GM23248 (cell line): Measurements from ENCODE around the gene TRRAP.

ENCODE experiments used
- EZH2 ChIP-seq: fragments of 200-600 bp; sonication (generic); IDR thresholded peaks from 2 replicates; pipeline ENCODE4 v1.6.1; 2018; ENCODE audit warnings: antibody characterized with exemption, mild to moderate bottlenecking; ENCODE audit not compliant: insufficient read depth, poor library complexity, severe bottlenecking
- EZH2phosphoT487 ChIP-seq: fragments of 200-600 bp; sonication (generic); IDR thresholded peaks from 2 replicates; pipeline ENCODE4 v1.6.1; 2018; ENCODE audit warnings: antibody characterized with exemption, moderate library complexity, mild to moderate bottlenecking, low read depth; ENCODE audit not compliant: insufficient read depth

DNA sequence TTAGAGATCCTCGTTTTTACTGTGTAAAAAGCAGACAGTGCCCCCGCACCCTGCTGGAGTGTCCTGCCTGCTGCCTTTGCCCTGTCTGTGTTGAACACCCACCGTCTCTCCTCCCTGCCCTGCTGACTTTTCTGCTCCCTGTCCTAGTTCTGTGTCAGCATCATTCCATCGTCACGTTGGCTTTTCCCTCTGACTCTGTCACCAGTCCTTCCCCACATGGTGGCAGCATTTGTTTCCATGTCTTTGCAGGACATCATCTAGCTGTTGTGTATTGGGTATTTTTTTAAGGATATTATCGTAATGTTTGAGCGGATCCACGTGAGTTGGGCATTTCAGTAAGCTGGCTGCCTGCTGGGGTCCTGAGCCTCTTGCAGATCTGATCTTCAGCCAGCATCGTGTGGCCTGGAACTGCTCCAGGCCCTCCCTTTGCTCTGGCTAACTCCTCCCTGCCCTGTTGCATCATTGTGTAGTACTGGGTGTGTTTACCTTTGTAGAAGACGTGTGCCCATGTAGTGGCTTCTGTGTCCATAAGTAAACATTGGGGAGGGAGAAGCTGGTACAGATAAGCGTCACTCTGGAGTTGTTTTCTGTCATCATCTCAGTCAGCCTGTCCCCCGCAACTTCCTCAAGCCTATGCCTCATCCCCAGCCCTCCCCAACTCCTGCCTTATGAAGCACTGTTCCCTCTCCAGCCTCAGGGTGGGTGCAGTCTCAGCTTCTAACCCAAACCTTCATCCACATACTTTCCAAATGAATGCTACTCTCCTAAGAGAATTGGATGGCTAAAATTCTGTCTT is 44.3 kb downstream of the TRRAP start:
- no peak for TF ChIP-seq EZH2phosphoT487
- TF ChIP-seq EZH2: no peak
